WTC11 (cell line): ENCODE measurements around the gene SPC24. TPM values are rescaled to one million over a fixed set of nuclear protein-coding genes. Genes with fewer than 3 reads are reported as not detected.

Experiments
- ATAC-seq: fragments of 200-7000 bp; cut with Tn5 transposase; 2 replicates; pipeline ENCODE4 v1.10.0; 2021; ENCODE audit warnings: mild to moderate bottlenecking, moderate library complexity
- CTCF ChIA-PET: fragments of 300-600 bp; sonication (Branson Sonifier 250); formaldehyde crosslinking; loops from one replicate; lab custom pipeline; 2021; ENCODE audit warnings: antibody characterized with exemption; lab: Charles Lee
- POLR2A ChIA-PET: fragments of 350-600 bp; sonication (Branson Sonifier 250); formaldehyde crosslinking; loops from one replicate; lab custom pipeline; 2021; ENCODE audit warnings: antibody characterized with exemption; lab: Charles Lee
- DNase-seq: peaks from one replicate; pipeline ENCODE4 v3.0.0; 2021; ENCODE audit warnings: low spot score
- H3K27ac Mint-ChIP-seq: 2 replicates; pipeline ENCODE4 v1.8.0; 2021; ENCODE audit warnings: mixed read lengths
- H3K27me3 Mint-ChIP-seq: 2 replicates; pipeline ENCODE4 v1.8.0; 2021; ENCODE audit warnings: low read depth, mild to moderate bottlenecking, moderate library complexity, mixed read lengths
- H3K36me3 Mint-ChIP-seq: 2 replicates; pipeline ENCODE4 v1.8.0; 2021; ENCODE audit warnings: mixed read lengths
- H3K4me1 Mint-ChIP-seq: 2 replicates; pipeline ENCODE4 v1.8.0; 2022; ENCODE audit warnings: mixed read lengths
- H3K4me3 Mint-ChIP-seq: 2 replicates; pipeline ENCODE4 v1.8.0; 2021; ENCODE audit warnings: mild to moderate bottlenecking, moderate library complexity, mixed read lengths
- H3K9me3 Mint-ChIP-seq: 2 replicates; pipeline ENCODE4 v1.8.0; 2021; ENCODE audit warnings: mixed read lengths
- AFF4 ChIP-seq: sonication (generic); formaldehyde crosslinking; IDR thresholded peaks from 2 replicates; pipeline ENCODE4 v1.8.1; 2023; ENCODE audit warnings: mild to moderate bottlenecking, missing genetic modification reagents, borderline replicate concordance
- ARID4B ChIP-seq: sonication (generic); formaldehyde crosslinking; IDR thresholded peaks from 2 replicates; pipeline ENCODE4 v1.8.0; 2023; ENCODE audit warnings: missing genetic modification reagents, mild to moderate bottlenecking, borderline replicate concordance
- ATF1 ChIP-seq: sonication (generic); formaldehyde crosslinking; IDR thresholded peaks from 2 replicates; pipeline ENCODE4 v1.8.1; 2023; ENCODE audit warnings: mild to moderate bottlenecking, moderate library complexity, missing genetic modification reagents
- CBFB ChIP-seq: sonication (generic); formaldehyde crosslinking; IDR thresholded peaks from 2 replicates; pipeline ENCODE4 v1.8.1; 2022; ENCODE audit warnings: mild to moderate bottlenecking, low read depth, missing genetic modification reagents
- E2F5 ChIP-seq: sonication (generic); formaldehyde crosslinking; IDR thresholded peaks from 2 replicates; pipeline ENCODE4 v1.8.1; 2022; ENCODE audit warnings: mild to moderate bottlenecking, moderate library complexity, missing genetic modification reagents
- HMGXB4 ChIP-seq: sonication (generic); formaldehyde crosslinking; IDR thresholded peaks from 2 replicates; pipeline ENCODE4 v1.8.1; 2023; ENCODE audit warnings: mild to moderate bottlenecking, moderate library complexity, missing genetic modification reagents
- MAX ChIP-seq: sonication (generic); formaldehyde crosslinking; IDR thresholded peaks from 2 replicates; pipeline ENCODE4 v1.8.0; 2022; ENCODE audit warnings: mild to moderate bottlenecking, missing genetic modification reagents
- STAT6 ChIP-seq: sonication (generic); formaldehyde crosslinking; conservative IDR thresholded peaks from 2 replicates; pipeline ENCODE4 v1.8.1; 2023; ENCODE audit warnings: mild to moderate bottlenecking, low read depth, missing genetic modification reagents, moderate library complexity
- TEAD4 ChIP-seq: sonication (generic); formaldehyde crosslinking; IDR thresholded peaks from 2 replicates; pipeline ENCODE4 v1.8.0; 2022; ENCODE audit warnings: mild to moderate bottlenecking, missing genetic modification reagents
- ZBTB43 ChIP-seq: sonication (generic); formaldehyde crosslinking; IDR thresholded peaks from 2 replicates; pipeline ENCODE4 v1.8.1; 2023; ENCODE audit warnings: mild to moderate bottlenecking, missing genetic modification reagents
- ZNF219 ChIP-seq: sonication (generic); formaldehyde crosslinking; IDR thresholded peaks from 2 replicates; pipeline ENCODE4 v1.8.0; 2023; ENCODE audit warnings: missing genetic modification reagents, mild to moderate bottlenecking, borderline replicate concordance
- ZSCAN18 ChIP-seq: fragments of 250-450 bp; sonication (Bioruptor Pico); IDR thresholded peaks from 2 replicates; pipeline ENCODE4 v2.1.2; 2022; ENCODE audit warnings: mild to moderate bottlenecking, moderate library complexity
- total RNA-seq: library from RNA; stranded (reverse); gene quantifications from 3 replicates; pipeline ENCODE4 v1.2.3, GENCODE V29; 2021

The SPC24 gene
- total RNA-seq, 1 experiment from 2014 or later: 62.2 TPM

- ChIA-PET CTCF (interaction anchor here (0.7 kb wide), 1 partner anchor 200 kb away, joined by 4 read pairs; no protein-coding TSS in a partner anchor), POLR2A (interaction anchor here (0.5 kb wide), 1 partner anchor 211 kb away, joined by 3 read pairs; no protein-coding TSS in a partner anchor)
- DNase-seq (no peak), ATAC-seq (no peak)
- Mint-ChIP-seq H3K9me3 (no peaks in the 10 kb centered on the region), H3K27ac (peak overlapping the region; percentile 91), H3K4me3 (no peak overlapping the region), H3K36me3 (peaks cover 89% of the 10 kb centered on the region), H3K4me1 (no peaks in the 10 kb centered on the region), H3K27me3 (no peaks in the 10 kb centered on the region)
- no peak for TF ChIP-seq E2F5
- no peak for TF ChIP-seq ATF1 (CRISPR knock-in tag)
- no peak for TF ChIP-seq ZNF219 (CRISPR knock-in tag)
- no peak for TF ChIP-seq MAX
- TF ChIP-seq ARID4B (CRISPR knock-in tag): no peak
Measured at GRCh38 chr19:11113140-11113708, 42.4 kb downstream of the SPC24 start.

- H3K9me3 Mint-ChIP-seq: no peaks in the 10 kb centered on the region
- no peak overlapping the region for H3K4me3 Mint-ChIP-seq
- H3K36me3 Mint-ChIP-seq: peaks cover 85% of the 10 kb centered on the region
- no peaks in the 10 kb centered on the region for H3K4me1 Mint-ChIP-seq
- CTCF ChIA-PET: no interaction called here
- H3K27ac Mint-ChIP-seq: no peak overlapping the region
- ATAC-seq: no peak
- DNase-seq: no peak
- TF ChIP-seq AFF4 (CRISPR knock-in tag) (no peak), ZBTB43 (CRISPR knock-in tag) (no peak)
- no peaks in the 10 kb centered on the region for H3K27me3 Mint-ChIP-seq
- POLR2A ChIA-PET: no interaction called here
Measured at GRCh38 chr19:11111771-11112144, 43.8 kb downstream of the SPC24 start.

GRCh38 chr19:11111117-11111770 lies 44.3 kb downstream of the SPC24 start:
- H3K9me3 Mint-ChIP-seq: no peaks in the 10 kb centered on the region
- CTCF ChIA-PET: no interaction called here
- DNase-seq: no peak
- no peak overlapping the region for H3K27ac Mint-ChIP-seq
- H3K27me3 Mint-ChIP-seq: no peaks in the 10 kb centered on the region
- H3K4me1 Mint-ChIP-seq: no peaks in the 10 kb centered on the region
- H3K4me3 Mint-ChIP-seq: no peak overlapping the region
- ATAC-seq: no peak
- POLR2A ChIA-PET: no interaction called here
- peaks cover 85% of the 10 kb centered on the region for H3K36me3 Mint-ChIP-seq
- TF ChIP-seq STAT6 (CRISPR knock-in tag): no peak
- no peak for TF ChIP-seq HMGXB4 (CRISPR knock-in tag)
- no peak for TF ChIP-seq ZSCAN18 (CRISPR knock-in tag)
- no peak for TF ChIP-seq CBFB
- no peak for TF ChIP-seq TEAD4
